Stimulated activated CD4-positive, alpha-beta T cell treated with anti-CD3 and anti-CD28 coated beads, Interleukin-2, amount 100 ng/mL, for 24 hours (primary cell): ENCODE measurements around the gene FSD1.
"Not testable (repeated sequence)": the region's sequence is repeated elsewhere in the genome, so short reads cannot be mapped to it uniquely, and the experiment has no call there.

Source experiments
- DNase-seq, 2 donors: peaks; one replicate each; pipeline ENCODE4 v3.0.0-alpha.2; 2020

The FSD1 gene

DNA sequence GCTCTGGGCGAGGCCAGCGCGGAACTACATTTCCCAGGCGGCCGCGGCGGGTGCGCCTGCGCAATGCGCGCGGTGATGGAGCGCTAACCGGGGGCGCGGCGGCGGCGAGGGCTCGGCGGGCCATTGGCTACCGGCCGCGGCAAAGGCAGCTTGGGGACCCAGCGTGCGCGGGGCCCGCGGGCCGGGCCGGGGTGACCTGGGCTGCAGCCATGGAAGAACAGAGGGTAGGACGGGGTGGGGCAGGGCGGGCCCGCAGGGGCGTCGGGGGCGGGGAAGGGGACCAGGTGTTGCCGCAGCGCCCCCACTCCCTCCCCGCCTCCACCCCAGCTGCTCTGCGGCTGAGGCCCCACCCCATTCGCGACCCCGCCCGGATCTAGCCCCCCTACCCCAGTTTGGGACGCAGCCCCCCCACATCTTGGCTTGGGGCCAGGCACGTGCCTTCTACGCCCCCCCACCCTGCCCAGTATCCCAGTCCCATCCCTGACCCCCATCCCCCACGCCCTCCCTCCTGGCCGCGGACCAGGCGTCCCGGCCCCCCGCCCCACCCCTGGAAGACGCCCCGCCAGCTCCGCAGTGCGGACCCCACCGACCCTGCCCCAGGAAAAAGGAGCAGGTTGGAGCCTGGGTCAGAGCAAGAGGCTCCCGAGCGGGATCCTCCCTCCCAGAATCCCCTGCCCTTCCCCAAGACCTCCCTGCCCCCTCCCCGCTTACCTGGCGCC lies at the start of gene FSD1:
FSD1 (plus strand) TSS at position 61 of the 719 bp plus-strand sequence; CDS start at position 210, 149 bp downstream.
- DNase-seq, result peak; percentile 76 to 86

DNA sequence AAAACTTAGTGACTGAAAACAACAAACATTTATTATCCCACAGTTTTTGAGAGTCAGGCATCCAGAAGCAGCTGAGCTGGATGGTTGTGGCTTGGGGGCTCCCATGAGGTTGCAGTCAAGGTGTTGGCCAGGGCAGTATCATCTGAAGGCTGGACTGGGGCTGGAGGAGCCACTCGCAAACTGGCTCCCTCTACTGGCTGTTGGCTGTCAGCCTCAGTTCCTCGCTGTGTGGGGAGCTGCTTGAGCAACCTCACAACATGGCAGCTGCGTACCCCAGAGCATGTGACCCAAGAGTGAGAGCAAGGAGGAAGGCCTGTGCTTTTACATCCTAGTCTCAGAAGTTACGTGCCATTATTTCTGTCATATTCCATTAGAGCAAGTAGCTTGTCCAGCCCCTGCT lies 47.8 kb upstream of the FSD1 start:
- DNase-seq, result no peak

DNA sequence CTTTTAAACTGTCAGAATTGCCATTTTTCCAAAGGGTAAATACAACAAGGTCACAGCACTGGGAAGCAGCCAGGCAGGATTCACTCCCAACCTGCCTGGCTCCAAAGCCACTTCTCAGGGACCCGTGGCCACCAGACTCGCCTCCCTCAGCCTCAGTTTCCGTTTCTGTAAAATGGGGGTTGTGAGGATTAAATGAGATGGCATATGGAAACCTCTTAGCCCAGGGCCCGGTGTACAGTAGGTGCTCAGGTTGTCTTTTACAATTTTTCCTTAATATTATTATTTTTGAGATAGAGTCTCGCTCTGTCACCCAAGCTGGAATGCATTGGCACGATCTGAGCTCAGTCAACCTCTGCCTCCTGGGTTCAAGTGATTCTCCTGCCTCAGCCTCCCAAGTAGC lies 47.4 kb upstream of the FSD1 start:
- DNase-seq, result no peak

DNA sequence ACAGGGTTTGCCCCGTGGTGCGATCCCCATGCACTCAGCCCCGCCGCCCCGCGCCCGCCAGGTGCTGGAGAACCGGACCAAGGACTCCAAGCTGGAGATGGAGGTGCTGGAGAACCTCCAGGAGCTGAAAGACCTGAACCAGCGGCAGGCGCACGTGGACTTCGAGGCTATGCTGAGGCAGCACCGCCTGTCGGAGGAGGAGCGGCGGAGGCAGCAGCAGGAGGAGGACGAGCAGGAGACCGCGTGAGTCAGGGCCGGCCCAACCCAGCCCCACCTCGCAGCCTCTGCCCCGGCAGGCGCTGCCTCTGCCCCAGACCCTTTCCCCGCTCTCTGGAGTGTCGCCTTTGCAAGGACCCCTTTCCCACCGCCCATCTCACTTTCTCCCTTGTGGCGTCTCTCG lies 46.2 kb upstream of the FSD1 start:
- DNase-seq, result no peak

DNA sequence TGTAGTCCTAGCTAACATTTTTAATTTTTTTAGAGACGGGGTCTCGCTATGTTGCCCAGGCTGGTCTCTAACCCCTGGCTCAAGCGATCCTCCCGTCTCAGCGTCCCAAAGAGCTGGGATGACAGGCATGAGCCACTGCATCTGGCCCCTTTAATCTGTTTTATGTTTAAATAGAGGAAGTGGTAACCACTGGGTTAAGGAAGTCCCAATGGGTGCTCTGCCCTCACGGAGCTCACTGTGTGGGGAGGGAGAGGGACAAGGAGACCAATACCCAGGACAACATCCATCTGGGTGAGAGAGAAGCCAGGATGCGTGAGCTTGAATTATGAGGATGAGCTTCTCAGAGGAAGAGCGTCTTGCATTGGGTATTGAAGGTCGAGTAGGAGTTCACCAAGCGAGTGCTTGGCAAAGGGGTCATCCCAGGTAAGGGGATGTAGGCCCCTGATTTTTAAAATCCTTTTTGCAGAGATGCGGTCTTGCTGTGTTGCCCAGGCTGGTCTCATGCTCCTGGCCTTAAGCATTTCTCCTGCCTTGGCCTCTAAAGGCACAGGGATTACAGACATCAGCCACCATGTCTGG lies 43.7 kb upstream of the FSD1 start:
- DNase-seq, result no peak

DNA sequence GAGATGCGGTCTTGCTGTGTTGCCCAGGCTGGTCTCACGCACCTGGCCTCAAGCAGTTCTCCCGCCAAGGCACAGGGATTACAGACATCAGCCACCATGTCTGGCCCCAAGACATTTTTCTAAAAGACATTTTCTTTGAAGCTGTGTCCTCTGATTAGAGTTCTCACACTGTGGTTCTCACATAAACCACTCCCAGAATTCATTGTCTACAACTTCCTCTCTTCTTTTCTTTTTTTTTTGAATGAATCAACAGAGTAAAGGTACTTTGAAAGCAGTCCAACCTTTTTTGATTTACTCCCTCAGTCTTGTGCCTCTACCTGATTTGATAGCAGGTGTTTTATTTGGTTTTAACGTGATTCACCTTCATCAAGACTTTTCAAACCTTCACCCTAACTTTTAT lies 39.6 kb upstream of the FSD1 start:
- no peak for DNase-seq

DNA sequence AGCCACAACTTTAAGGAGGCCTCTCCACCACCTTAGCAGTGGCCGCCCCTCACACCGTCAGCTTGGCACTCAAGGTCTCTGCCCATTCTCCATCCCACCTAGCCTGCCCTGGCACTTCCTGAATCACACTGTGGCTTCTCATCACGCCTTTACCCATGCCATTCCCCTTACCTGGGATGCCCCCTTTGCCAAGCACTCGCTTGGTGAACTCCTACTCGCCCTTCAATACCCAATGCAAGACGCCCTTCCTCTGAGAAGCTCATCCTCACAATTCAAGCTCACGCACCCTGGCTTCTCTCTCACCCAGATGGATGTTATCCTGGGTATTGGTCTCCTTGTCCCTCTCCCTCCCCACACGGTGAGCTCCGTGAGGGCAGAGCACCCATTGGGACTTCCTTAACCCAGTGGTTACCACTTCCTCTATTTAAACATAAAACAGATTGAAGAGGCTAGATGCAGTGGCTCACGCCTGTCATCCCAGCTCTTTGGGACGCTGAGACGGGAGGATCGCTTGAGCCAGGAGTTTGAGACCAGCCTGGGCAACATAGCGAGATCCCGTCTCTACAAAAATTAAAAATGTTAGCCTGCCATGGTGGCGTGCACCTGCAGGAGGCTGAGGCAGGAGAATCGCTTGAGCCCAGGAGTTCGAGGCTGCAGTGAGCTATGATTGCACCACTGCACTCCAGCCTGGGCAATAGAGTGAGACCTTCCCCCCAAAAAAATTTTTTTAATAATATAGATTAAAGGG lies 38.0 kb upstream of the FSD1 start:
- no peak for DNase-seq

DNA sequence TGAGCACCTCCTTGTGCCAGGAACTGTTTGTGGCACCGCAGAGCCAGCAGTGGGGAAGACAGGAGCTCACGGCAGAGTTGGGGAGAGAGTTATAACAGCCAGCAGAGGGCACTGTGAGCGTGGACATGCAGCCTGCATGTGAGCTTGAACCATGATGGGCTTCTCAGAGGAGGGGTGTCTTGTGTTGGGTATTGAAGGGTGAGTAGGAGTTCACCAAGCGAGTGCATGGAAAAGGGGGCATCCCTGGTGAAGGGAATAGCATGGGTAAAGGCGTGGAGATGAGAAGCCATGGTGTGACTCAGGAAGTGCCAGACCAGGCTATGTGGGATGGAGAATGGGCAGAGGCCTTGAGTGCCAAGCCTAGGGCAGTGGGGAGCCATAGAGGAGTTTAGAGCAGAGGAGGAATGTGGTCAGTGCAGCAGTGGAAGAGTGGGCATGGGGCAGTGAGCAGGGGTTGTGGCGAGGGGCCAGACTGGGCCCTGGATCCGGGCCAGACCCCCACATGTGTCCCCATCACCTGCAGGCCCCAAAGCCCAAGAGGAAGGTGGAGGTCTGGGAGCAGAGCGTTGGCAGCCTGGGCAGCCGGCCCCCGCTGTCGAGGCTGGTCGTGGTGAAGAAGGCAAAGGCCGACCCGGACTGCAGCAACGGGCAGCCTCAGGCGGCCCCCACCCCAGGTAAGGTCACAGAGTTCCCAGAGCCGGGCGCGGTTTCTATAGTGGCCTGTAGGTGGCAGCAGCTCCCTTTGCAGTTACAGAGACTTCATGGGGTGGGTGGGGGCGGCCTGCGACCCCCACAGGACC lies 37.1 kb upstream of the FSD1 start:
- DNase-seq, result peak; percentile 74

DNA sequence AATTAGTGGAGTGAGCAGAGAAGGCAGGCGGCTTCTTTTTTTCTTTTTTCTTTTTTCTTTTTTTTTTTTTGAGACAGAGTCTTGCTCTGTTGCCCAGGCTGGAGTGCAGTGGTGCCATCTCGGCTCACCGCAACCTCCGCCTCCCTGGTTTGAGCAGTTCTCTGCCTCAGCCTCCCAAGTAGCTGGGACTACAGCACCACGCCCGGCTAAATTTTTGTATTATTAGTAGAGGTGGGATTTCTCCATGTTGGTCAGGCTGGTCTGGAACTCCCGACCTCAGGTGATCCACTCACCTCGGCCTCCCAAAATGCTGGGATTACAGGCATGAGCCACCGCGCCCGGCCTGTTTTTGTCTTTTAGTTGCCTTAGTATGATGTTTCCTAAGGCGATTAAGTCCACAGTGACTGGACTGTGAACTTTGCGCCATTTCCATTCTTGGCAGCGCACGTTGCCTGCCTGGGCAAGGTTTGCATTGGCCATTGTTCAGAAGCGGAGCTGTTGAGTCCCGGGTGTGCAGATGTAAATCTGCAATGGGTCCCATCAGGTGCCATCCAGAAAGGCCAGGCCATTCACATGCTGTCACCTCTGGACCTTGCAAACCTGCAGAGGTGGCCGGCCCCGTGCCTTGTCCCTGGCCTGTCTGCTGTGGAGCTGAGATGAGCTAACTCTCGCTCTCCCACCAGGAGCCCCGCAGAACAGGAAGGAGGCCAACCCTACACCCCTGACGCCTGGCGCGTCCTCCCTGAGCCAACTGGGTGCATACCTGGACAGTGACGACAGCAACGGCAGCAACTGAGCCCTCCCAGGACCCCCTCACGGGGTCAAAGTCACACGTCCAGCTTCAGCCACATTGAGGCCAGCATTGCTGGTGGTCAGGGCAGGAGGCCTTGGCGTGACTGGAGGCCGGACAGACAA lies 36.2 kb upstream of the FSD1 start:
- no peak for DNase-seq

DNA sequence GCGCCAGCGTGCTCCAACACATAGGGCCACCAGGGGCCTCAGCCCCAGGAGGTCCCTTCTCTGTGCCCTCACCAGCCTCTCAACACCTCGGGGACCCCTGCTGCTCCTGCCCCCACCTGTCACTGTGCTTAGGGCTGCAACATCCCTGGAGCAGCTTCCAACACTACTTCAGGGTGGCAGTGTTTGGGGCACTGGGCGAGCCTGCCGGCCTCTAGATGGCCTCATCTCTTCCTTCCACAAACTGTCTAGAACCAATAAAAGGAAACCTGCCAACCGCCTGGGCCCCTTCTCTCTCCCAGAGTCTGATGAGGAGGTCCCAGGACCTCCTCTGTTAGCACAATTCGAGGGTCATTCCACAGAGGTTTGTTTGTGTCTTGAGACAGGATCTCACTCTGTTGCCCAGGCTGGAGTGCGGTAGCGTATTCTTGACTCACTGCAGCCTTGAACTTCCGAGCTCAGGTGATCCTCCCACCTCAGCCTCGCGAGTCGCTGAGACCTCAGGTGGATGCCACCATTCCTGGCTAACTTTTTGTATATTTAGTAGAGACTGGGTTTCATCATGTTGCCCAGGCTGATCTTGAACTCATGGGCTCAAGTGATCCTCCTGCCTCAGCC lies 35.5 kb upstream of the FSD1 start:
- no peak for DNase-seq

DNA sequence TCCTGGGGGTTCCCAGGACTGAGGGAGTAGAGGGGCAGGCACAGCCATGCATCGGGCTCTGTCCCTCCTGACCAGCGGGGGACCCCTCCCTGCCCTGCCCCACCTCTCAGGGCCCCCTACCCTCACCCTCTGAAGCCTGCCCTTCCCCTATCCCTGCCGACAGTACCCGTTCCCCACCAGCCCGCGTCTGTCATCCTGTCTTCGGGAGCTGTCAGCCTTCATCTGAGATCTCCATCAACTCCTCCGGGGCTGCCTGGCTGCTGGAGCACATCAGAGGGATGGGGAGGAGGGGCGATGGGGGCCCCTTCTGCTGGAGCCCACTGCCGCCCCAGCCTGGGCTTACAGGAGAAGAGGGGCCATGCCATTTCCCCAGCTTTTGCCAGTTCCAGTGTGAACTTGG lies 31.5 kb upstream of the FSD1 start:
- no peak for DNase-seq

DNA sequence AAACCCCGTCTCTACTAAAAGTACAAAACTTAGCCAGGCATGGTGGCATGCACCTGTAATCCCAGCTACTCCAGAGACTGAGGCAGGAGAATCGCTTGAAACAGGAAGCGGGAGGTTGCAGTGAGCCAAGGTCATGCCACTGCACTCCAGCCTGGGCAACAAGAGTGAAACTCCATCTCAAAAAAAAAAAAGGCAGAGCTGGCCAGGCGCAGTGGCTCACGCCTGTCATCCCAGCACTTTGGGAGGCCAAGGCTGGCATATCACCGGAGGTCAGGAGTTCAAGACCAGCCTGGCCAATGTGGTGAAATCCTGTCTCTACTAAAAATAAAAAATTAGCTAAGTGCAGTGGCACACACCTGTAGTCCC lies 30.1 kb upstream of the FSD1 start:
- not testable (repeated sequence) for DNase-seq

DNA sequence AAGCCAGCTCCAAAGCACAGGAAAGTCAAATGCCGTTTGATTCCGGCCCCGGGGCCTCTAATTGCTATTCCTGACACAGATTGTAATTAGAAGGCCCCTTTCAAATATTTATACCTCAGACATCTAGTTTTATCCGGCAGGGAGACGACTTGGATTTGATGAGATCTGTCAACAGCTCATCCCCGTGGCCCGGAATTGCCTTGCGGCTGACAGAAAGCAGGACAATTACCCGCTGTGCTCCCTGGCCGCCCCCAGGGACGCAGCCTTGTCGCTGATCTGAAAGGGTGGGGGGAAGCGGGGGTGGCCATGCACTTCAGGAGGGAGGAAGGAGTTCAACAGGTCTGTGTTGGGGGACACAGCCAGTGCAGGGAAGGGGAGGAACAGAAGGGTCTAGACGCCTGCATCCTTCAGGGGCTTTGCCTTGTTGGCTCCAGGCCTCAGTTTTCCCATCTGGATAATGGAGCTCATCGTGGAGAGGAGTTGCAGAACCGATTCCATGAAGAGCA lies 27.2 kb upstream of the FSD1 start:
- no peak for DNase-seq

DNA sequence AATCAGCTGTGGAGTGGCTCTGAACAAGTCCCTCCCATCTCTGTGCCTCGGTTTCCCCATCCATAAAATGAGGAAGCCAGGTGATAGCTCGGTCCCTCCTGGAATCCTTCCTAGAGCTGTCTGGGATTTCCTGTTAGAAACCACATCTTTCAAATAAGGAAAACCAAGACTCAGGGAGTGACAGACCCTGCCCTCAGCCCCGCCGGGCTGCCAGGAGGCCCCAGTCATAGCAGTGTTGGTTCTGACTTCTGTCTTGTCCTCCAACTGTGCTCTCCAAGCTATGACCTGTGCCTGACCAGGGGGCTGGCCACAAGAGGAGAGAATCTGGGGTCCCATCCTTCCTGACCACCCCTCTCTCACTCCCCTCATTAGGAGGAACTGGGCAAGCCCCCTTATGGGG lies 26.4 kb upstream of the FSD1 start:
- no peak for DNase-seq

DNA sequence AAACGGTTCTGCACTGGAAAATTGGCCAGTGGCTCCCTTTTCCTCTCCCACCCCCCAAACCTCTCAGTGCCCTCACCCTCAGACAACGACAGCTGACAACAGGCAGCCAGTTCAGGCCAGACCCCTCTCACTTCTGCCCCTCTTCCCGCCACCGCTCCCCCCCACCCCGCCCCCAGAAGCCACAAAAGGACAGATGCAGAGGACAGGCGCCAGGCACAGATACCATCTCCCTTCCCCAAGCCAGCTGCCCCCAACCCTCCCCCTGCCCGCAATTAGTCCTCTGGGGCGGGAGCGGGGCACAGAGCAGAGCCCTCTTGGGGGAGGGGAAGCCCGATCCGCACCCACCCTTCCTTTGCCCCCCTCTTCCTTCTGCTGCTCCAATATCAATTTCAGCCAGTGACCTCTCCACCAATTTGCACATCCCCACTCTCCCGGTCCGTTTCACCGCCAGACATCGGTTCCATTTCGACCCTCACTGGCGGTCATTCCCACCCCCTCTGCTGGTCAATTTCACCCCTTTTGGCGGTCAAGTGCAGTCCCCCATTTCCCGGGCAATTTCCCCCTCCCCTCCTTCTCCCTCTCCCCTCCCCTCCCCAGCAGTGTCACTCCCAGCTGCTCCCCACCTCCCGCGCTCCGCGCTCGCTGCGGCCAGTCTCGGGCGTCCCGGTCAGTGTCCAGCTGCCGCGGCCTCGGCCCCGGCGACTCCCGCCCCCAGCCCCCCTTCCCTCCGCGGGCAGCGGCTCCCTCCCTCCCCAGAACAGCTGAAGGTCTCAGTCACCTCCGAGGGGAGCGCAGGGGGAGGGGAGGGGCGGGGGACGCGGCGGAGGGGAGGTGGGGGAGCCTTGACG lies 25.8 kb upstream of the FSD1 start, which contains the start of gene SHD:
SHD (plus strand) TSS at position 848 of the 848 bp plus-strand sequence. CDS start 798 bp downstream, outside the sequence.
- no peak for DNase-seq

DNA sequence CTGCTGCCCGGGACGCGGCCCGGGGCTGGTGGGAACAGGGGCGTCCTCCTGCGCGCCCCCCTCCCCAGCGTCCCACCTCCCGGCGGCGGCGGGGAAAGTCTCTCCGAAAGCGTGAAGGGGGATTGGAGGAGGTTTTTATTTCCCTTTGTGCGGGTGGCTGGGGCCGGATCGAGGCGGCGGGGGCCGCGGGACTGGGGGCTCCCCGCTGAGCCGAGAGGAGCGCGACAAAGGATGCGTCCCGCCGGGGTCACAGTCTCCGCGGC lies 25.2 kb upstream of the FSD1 start:
- no peak for DNase-seq

DNA sequence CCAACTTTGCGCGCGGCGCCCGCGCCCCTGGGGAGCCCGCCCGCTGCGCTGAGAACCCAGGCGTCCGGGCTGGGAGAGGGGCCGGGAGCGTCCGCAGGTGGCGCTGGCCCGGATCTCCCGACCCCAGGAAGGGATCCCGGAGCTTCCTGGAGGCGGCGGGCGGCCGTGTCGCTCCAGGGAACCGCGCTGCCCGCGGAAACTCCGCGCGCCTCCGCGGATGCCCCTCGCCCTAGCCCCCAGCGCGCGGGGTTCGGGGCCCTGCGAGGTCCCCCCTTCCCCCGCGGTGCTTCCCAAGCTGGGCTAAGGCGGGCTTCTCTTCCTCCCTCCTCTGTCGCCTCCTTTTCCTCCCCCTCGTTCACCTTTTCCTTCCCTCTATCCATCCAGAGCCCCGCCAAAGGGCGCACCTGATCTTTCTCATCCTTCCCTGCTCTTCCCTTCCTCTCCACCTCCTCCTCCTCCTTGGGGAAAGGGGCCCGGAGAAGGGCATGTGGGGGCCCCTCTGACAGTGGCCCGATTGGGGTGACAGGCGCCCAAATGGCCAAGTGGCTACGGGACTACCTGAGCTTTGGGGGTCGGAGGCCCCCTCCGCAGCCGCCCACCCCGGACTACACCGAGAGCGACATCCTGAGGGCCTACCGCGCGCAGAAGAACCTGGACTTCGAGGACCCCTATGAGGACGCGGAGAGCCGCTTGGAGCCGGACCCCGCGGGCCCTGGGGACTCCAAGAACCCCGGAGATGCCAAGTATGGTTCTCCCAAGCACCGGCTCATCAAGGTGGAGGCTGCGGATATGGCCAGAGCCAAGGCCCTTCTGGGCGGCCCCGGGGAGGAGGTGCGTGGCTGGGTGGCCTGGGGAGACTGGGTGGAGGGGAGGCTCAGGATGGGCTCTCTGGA lies 24.6 kb upstream of the FSD1 start:
- DNase-seq, result no peak

DNA sequence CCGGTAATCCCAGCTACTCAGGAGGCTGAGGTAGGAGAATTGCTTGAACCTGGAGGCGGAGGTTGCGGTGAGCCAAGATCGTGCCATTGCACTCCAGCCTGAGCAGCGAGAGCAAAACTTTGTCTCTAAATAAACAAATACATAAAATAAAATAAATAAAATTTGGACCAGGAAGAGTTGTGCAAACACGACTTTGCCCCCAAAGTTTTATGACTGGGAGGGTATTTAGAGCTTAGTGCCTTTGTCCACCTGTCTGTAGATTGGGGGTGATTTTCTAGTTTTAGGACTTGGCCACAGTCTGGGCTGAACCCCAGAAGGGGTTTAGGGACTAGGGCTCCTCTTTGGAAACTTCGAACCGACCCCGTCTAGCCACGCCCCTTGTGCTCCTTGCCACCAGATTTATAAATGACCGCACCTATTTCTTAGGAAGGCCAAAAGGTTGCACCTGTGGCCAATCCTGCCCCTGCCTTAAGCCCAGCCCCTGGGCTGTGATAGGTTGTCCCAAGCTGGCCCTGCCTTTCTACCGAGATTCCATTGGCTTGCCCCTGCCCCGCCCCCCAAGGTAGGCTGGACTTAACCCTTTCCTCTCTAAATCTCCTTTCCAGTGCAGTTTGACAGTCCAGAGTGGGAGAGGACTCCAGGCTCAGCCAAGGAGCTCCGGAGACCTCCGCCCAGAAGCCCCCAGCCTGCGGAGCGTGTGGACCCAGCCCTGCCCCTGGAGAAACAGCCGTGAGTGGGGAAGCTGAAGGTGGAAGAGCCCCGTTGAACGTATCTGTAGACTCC lies 20.0 kb upstream of the FSD1 start:
- DNase-seq, result peak in 1 of 2 donors; percentile 23

DNA sequence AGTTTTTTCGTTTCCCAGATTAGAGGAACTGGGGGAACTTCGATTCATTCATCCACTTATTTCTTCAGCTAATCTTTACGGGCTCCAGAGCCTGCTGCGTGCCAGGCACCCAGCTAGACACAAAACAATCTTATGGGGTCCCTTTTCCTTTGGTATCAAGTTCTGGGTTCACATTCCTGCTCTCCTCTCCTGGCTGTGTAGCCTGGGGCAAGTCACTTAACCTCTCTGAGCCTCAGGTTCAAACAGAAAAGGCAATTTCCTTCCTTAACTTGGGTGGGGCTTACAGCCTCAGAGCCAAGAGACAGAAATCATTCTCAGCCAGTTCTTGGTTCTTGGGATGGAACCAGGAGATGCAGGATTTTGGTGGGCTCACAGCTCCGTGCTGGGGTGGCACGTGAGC lies 19.4 kb upstream of the FSD1 start:
- no peak for DNase-seq
